ENCODE measurements around the gene PHRF1. TPM values are rescaled to one million over a fixed set of nuclear protein-coding genes. Genes with fewer than 3 reads are reported as not detected.

Gene PHRF1
- polyA plus RNA-seq, 1 donor from 2014 or later: 8.5 TPM

DNA sequence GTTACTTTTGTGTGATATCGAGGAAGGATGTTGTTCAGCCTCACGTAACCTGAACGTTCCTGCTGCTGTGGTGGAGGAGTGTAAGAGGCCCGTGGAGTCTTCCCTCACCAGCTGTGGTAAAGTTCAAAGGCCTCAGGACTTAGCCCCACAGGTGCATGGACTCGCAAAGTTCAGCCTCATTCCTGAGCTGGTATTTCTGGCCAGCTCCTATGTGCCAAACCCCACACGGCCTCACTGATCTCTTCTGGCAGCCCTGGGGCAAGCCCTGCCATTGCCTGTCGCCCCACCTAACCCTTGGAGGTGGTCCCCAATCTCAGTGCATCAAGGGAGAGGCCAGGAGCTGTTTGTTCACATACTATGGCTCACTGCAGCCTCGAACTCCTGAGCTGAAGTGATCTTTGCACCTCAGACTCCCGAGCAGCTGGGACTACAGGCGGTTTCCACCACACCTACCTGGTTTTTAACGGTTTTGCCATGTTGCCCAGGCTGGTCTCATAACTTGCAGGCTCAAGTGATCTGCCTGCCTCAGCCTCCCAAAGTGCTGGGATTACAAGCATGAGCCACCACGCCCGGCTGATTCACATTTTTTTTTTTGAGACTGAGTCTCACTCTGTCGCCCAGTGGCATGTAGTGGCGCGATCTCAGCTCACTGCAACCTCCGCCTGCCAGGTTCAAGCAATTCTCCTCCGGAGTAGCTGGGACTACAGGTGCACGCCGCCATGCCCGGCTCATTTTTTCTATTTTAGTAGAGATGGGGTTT lies 2.2 kb downstream of the PHRF1 start:
- no peak for TF ChIP-seq RAD21 (conservative IDR thresholded peaks at IDR 0.05)
- no peak for TF ChIP-seq POLR2AphosphoS5 (IDR thresholded peaks at IDR 0.05)
- TF ChIP-seq EP300 (conservative IDR thresholded peaks at IDR 0.05; ENCODE audit: poor library complexity, severe bottlenecking): no peak
- no peak for TF ChIP-seq MXI1 (conservative IDR thresholded peaks at IDR 0.05; ENCODE audit: poor library complexity, severe bottlenecking)
- TF ChIP-seq TAF1 (IDR thresholded peaks at IDR 0.05; ENCODE audit: low read depth): no peak
- TF ChIP-seq, protein P1, sequence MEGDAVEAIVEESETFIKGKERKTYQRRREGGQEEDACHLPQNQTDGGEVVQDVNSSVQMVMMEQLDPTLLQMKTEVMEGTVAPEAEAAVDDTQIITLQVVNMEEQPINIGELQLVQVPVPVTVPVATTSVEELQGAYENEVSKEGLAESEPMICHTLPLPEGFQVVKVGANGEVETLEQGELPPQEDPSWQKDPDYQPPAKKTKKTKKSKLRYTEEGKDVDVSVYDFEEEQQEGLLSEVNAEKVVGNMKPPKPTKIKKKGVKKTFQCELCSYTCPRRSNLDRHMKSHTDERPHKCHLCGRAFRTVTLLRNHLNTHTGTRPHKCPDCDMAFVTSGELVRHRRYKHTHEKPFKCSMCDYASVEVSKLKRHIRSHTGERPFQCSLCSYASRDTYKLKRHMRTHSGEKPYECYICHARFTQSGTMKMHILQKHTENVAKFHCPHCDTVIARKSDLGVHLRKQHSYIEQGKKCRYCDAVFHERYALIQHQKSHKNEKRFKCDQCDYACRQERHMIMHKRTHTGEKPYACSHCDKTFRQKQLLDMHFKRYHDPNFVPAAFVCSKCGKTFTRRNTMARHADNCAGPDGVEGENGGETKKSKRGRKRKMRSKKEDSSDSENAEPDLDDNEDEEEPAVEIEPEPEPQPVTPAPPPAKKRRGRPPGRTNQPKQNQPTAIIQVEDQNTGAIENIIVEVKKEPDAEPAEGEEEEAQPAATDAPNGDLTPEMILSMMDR (IDR thresholded peaks at IDR 0.05; ENCODE audit: poor library complexity, severe bottlenecking): no peak
- TF ChIP-seq EZH2 (IDR thresholded peaks at IDR 0.05; ENCODE audit: borderline replicate concordance, insufficient read depth, low read length, poor library complexity, severe bottlenecking): no peak
- TF ChIP-seq, protein P2, sequence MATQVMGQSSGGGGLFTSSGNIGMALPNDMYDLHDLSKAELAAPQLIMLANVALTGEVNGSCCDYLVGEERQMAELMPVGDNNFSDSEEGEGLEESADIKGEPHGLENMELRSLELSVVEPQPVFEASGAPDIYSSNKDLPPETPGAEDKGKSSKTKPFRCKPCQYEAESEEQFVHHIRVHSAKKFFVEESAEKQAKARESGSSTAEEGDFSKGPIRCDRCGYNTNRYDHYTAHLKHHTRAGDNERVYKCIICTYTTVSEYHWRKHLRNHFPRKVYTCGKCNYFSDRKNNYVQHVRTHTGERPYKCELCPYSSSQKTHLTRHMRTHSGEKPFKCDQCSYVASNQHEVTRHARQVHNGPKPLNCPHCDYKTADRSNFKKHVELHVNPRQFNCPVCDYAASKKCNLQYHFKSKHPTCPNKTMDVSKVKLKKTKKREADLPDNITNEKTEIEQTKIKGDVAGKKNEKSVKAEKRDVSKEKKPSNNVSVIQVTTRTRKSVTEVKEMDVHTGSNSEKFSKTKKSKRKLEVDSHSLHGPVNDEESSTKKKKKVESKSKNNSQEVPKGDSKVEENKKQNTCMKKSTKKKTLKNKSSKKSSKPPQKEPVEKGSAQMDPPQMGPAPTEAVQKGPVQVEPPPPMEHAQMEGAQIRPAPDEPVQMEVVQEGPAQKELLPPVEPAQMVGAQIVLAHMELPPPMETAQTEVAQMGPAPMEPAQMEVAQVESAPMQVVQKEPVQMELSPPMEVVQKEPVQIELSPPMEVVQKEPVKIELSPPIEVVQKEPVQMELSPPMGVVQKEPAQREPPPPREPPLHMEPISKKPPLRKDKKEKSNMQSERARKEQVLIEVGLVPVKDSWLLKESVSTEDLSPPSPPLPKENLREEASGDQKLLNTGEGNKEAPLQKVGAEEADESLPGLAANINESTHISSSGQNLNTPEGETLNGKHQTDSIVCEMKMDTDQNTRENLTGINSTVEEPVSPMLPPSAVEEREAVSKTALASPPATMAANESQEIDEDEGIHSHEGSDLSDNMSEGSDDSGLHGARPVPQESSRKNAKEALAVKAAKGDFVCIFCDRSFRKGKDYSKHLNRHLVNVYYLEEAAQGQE (IDR thresholded peaks at IDR 0.05; ENCODE audit: borderline replicate concordance): no peak
- no peak for TF ChIP-seq SMC3 (conservative IDR thresholded peaks at IDR 0.05; ENCODE audit: poor library complexity)
- Histone ChIP-seq H3K9me3 (ENCODE audit: low read length) (no peaks in the 10 kb centered on the region), H3K4me2 (ENCODE audit: low read length) (no peak overlapping the region), H3K9ac (ENCODE audit: low read length) (peak overlapping the region; percentile 93), H3K36me3 (ENCODE audit: insufficient read depth, low read length) (no peaks in the 10 kb centered on the region), H3K27me3 (ENCODE audit: insufficient read depth, low read depth, low read length) (no peaks in the 10 kb centered on the region), H3F3A (ENCODE audit: insufficient read depth, low read length, poor library complexity, severe bottlenecking) (no peaks in the 10 kb centered on the region), H3K9me2 (ENCODE audit: insufficient read depth, low read length) (no peaks in the 10 kb centered on the region), H3K27ac (ENCODE audit: low read length) (no peak overlapping the region), H3K79me2 (replicated peaks; ENCODE audit: insufficient read depth, low read length) (peaks cover 39% of the 10 kb centered on the region), H4K20me1 (ENCODE audit: insufficient read depth) (peaks cover 16% of the 10 kb centered on the region), H3K4me3 (ENCODE audit: low read length) (peak overlapping the region; percentile 97), H2AFZ (ENCODE audit: low read depth, low read length) (no peak overlapping the region)

DNA sequence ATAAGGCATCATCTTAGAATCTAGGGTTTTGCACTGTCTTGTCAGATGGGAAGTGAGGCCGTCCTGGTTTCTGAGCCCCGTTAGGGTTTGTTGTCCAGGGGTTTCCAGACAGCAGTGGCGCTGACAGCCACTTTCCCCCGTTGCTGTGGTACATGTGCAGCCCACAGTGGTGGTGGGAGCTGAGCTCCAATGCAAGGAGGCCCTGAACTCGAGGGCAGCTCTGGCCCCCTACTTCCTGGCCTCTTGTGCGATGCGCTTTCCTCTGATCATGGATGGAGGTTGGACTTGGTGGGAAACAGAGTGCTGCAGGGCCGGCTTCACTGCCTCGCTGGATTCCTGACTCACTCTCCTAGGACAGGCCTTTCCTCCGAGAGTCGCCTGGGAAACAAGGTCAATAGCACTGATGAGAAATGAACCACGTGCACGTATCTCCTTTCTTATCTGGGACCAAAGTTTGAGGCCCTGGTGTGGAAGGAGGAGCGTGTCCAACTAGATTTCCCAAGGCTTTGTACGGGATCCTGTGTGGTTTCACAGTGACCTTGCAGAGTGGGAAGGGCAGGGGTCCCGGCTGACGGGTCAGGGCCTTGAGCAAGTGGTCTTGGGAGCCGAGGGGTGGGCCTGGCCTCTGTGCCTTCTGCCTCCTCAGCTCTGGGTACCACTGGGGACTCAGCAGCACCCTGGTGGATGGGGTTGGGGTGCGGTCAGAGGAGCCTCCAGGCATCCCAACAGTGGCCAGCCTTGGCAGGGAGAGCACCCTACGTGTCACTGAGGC lies 3.7 kb downstream of the PHRF1 start:
- Histone ChIP-seq H3K4me3 (ENCODE audit: low read length) (no peak overlapping the region), H3K79me2 (replicated peaks; ENCODE audit: insufficient read depth, low read length) (peaks cover 39% of the 10 kb centered on the region), H3K27ac (ENCODE audit: low read length) (no peak overlapping the region), H3K9me3 (ENCODE audit: low read length) (no peaks in the 10 kb centered on the region), H3F3A (ENCODE audit: insufficient read depth, low read length, poor library complexity, severe bottlenecking) (no peaks in the 10 kb centered on the region), H3K9ac (ENCODE audit: low read length) (no peak overlapping the region), H3K27me3 (ENCODE audit: insufficient read depth, low read depth, low read length) (no peaks in the 10 kb centered on the region), H3K4me2 (ENCODE audit: low read length) (no peak overlapping the region), H2AFZ (ENCODE audit: low read depth, low read length) (no peak overlapping the region), H4K20me1 (ENCODE audit: insufficient read depth) (peaks cover 16% of the 10 kb centered on the region), H3K9me2 (ENCODE audit: insufficient read depth, low read length) (no peaks in the 10 kb centered on the region), H3K36me3 (ENCODE audit: insufficient read depth, low read length) (peaks cover 4% of the 10 kb centered on the region)
- no peak for TF ChIP-seq EP300 (conservative IDR thresholded peaks at IDR 0.05; ENCODE audit: poor library complexity, severe bottlenecking)
- no peak for TF ChIP-seq RAD21 (conservative IDR thresholded peaks at IDR 0.05)
- TF ChIP-seq POLR2AphosphoS5 (IDR thresholded peaks at IDR 0.05): no peak
- TF ChIP-seq, protein P1 (IDR thresholded peaks at IDR 0.05; ENCODE audit: poor library complexity, severe bottlenecking): no peak
- no peak for TF ChIP-seq EZH2 (IDR thresholded peaks at IDR 0.05; ENCODE audit: borderline replicate concordance, insufficient read depth, low read length, poor library complexity, severe bottlenecking)
- TF ChIP-seq MXI1 (conservative IDR thresholded peaks at IDR 0.05; ENCODE audit: poor library complexity, severe bottlenecking): no peak
- TF ChIP-seq TAF1 (IDR thresholded peaks at IDR 0.05; ENCODE audit: low read depth): no peak
- TF ChIP-seq, protein P2 (IDR thresholded peaks at IDR 0.05; ENCODE audit: borderline replicate concordance): no peak
- no peak for TF ChIP-seq SMC3 (conservative IDR thresholded peaks at IDR 0.05; ENCODE audit: poor library complexity)
